GM19452 (cell line): ENCODE results near the gene FBXO22.
"Not testable (repeated sequence)": the region's sequence is repeated elsewhere in the genome, so short reads cannot be mapped to it uniquely, and the experiment has no call there.

Experiments
- ATAC-seq: cut with Tn5 transposase; IDR thresholded peaks from one replicate; pipeline ENCODE4 v1.9.1; 2021; ENCODE audit not compliant: unreplicated experiment

FBXO22 gene

GRCh38 chr15:75976766-75977165 is 73.1 kb downstream of the FBXO22 start:
- not testable (repeated sequence) for ATAC-seq

GRCh38 chr15:75981149-75981815 is 77.6 kb downstream of the FBXO22 start:
- ATAC-seq, result no peak

- no peak for ATAC-seq
Observed at GRCh38 chr15:75982468-75982867, 78.8 kb downstream of the FBXO22 start.

- not testable (repeated sequence) for ATAC-seq
Observed at GRCh38 chr15:75984706-75985105, 81.0 kb downstream of the FBXO22 start.

GRCh38 chr15:75985971-75986370 is 82.3 kb downstream of the FBXO22 start:
- no peak for ATAC-seq

- ATAC-seq, result no peak
Observed at GRCh38 chr15:75989045-75989444, 85.4 kb downstream of the FBXO22 start.

- ATAC-seq, result no peak
Observed at GRCh38 chr15:75989875-75990274, 86.2 kb downstream of the FBXO22 start.
